Measurements from ENCODE around the gene TXNRD2.
A peak's percentile ranks its signal among the peaks of the same experiment; 100 is the strongest.

The TXNRD2 gene

GRCh38 chr22:19959587-19960490 lies 18.2 kb upstream of the TXNRD2 start:
- Histone ChIP-seq H3K4me3 (ENCODE audit: low read length) (no peak overlapping the region), H3K4me1 (ENCODE audit: insufficient read depth, low read length) (peaks cover 12% of the 10 kb centered on the region), H3K9me3 (ENCODE audit: low read length) (no peaks in the 10 kb centered on the region), H2AFZ (ENCODE audit: low read depth, low read length) (no peak overlapping the region), H3K36me3 (ENCODE audit: insufficient read depth, low read length) (no peaks in the 10 kb centered on the region), H3K27me3 (ENCODE audit: insufficient read depth, low read length) (no peaks in the 10 kb centered on the region)

GRCh38 chr22:19959043-19959586 lies 17.5 kb upstream of the TXNRD2 start:
- Histone ChIP-seq H2AFZ (ENCODE audit: low read depth, low read length) (no peak overlapping the region), H3K36me3 (ENCODE audit: insufficient read depth, low read length) (no peaks in the 10 kb centered on the region), H3K27me3 (ENCODE audit: insufficient read depth, low read length) (no peaks in the 10 kb centered on the region), H3K9me3 (ENCODE audit: low read length) (no peaks in the 10 kb centered on the region), H3K4me1 (ENCODE audit: insufficient read depth, low read length) (peaks cover 12% of the 10 kb centered on the region), H3K4me3 (ENCODE audit: low read length) (peak overlapping the region; percentile 11)

DNA sequence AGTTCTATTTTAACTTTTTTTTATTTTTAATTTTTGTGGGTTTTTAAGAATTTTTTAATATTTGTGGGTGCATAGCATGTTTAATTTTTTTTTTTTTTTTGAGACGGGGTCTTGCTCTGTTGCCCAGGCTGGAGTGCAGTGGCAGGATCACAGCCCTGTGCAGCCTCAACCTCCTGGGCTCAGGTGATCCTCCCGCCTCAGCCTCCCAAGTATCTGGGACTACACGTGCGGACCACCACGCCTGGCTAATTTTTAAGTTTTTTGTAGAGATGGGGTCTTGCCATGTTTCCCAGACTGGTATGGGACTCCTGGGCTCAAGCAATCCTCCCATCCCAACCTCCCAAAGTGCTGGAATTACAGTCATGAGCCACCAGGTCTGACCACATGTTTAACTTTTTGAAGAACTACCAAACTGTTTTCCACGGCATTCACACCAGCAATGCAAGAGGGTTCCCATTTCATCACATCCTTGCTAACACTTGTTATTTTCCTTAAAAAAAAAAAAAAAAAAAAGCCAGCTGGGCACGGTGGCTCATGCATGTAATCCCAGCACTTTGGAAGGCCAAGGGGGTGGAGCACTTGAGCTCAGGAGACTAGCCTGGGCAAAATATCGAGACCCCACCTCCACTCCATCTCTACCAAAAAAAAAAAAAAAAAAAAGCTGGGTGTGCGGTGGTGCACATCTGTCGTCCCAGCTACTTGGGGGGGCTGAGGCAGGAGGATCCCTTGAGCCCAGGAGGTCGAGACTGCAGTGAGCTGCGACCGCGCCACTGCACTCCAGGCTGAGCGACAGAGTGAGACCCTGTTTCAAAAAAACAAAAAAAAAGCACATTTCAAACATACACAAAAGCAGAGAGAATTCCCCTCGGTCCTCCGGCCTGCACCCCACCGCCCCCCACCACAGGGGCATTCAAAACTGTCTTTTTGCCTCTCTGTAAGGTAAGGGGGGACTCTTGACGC lies 16.7 kb upstream of the TXNRD2 start:
- no peak overlapping the region for H2AFZ ChIP-seq (ENCODE audit: low read depth, low read length)
- H3K27me3 ChIP-seq (ENCODE audit: insufficient read depth, low read length), result no peaks in the 10 kb centered on the region
- no peaks in the 10 kb centered on the region for H3K9me3 ChIP-seq (ENCODE audit: low read length)
- no peaks in the 10 kb centered on the region for H3K36me3 ChIP-seq (ENCODE audit: insufficient read depth, low read length)
- peaks cover 12% of the 10 kb centered on the region for H3K4me1 ChIP-seq (ENCODE audit: insufficient read depth, low read length)
- no peak overlapping the region for H3K4me3 ChIP-seq (ENCODE audit: low read length)

DNA sequence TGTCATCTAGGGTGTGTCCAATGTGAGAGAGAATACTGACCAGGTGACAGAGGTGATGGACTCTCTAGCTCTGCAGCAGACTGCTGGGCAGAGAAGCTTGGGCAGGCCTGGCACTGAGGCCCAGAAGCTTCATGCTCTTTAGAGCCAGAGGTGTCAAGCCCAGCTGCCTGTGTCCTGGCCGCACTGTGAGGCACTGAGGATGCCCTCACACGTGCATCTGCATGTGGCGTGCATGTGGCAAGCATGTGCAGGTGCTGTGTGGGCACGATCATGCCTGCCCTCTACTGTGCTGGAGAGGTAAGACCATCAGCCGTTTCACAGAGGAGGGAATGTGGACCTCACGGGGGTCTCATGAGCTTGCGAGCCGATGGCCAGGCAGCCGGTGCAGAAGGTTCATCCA lies 15.8 kb upstream of the TXNRD2 start:
- no peaks in the 10 kb centered on the region for H3K36me3 ChIP-seq (ENCODE audit: insufficient read depth, low read length)
- no peaks in the 10 kb centered on the region for H3K27me3 ChIP-seq (ENCODE audit: insufficient read depth, low read length)
- peaks cover 6% of the 10 kb centered on the region for H3K4me1 ChIP-seq (ENCODE audit: insufficient read depth, low read length)
- no peaks in the 10 kb centered on the region for H3K9me3 ChIP-seq (ENCODE audit: low read length)
- no peak overlapping the region for H3K4me3 ChIP-seq (ENCODE audit: low read length)
- no peak overlapping the region for H2AFZ ChIP-seq (ENCODE audit: low read depth, low read length)

DNA sequence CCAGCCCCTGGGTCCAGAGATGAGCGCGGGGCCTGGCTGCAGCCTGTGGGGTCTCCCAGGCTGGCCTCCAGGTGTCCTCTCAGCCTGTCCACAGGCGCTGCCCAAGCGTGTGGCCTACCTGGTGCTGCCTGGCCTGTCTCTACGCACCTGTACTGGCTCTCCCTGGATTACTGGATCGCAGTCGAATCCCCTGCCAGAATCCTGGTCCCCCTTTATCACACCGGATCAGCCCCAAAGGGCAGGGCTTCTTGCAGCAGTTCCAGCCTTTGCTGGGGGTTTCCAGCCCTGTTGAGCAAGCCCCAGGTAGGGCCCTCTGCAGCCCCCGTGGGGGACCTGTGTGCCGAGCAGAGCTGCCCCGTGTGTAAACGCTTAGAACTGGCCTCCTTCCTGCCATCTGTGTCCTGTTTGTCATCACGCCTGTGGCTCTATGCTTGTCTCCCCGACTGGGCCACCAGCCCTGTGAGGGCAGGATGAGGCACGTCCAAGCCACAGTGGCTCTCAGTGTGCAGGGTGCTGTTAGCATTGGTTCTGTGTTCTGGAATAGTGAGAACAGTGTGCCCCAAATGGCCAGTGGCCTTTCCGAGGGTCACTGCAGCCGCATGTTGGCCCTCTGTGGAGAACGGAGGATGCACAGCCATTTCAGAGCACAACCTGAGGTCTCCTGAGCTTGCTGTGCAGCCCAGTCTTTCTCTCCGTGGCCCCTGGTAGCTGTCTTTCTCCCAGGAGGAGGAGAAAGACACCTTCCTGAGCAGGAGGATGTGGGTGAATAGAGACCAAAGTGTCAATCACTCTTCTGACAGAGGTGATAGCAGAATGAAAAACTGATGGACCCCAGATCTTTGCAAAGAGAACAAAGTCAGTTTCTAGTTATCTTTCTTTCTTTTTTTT lies 13.9 kb upstream of the TXNRD2 start:
- H2AFZ ChIP-seq (ENCODE audit: low read depth, low read length), result no peak overlapping the region
- peaks cover 6% of the 10 kb centered on the region for H3K4me1 ChIP-seq (ENCODE audit: insufficient read depth, low read length)
- H3K27me3 ChIP-seq (ENCODE audit: insufficient read depth, low read length), result no peaks in the 10 kb centered on the region
- H3K4me3 ChIP-seq (ENCODE audit: low read length), result no peak overlapping the region
- H3K9me3 ChIP-seq (ENCODE audit: low read length), result no peaks in the 10 kb centered on the region
- no peaks in the 10 kb centered on the region for H3K36me3 ChIP-seq (ENCODE audit: insufficient read depth, low read length)

DNA sequence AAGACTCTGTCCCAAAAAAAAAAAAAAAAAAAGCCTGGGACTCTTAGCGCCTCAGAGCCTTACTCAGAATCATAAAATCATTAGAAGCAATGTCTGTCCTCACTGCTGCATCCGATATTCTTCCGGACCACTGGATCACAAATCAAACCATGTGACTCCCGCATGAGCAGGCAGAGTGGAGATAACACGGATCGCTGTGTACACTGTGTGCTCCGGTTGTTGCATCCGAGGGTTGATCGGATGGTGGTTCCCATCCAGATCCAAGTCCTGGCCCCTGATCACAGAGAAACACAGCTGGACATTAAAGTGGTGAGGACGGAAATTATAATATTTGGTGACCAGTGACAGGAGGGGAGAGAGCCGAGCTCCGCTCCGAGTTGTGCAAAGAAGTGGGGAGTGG lies 9.7 kb upstream of the TXNRD2 start:
- no peaks in the 10 kb centered on the region for H3K9me3 ChIP-seq (ENCODE audit: low read length)
- H3K4me3 ChIP-seq (ENCODE audit: low read length), result no peak overlapping the region
- peaks cover 7% of the 10 kb centered on the region for H3K4me1 ChIP-seq (ENCODE audit: insufficient read depth, low read length)
- H2AFZ ChIP-seq (ENCODE audit: low read depth, low read length), result no peak overlapping the region
- H3K27me3 ChIP-seq (ENCODE audit: insufficient read depth, low read length), result no peaks in the 10 kb centered on the region
- H3K36me3 ChIP-seq (ENCODE audit: insufficient read depth, low read length), result no peaks in the 10 kb centered on the region

DNA sequence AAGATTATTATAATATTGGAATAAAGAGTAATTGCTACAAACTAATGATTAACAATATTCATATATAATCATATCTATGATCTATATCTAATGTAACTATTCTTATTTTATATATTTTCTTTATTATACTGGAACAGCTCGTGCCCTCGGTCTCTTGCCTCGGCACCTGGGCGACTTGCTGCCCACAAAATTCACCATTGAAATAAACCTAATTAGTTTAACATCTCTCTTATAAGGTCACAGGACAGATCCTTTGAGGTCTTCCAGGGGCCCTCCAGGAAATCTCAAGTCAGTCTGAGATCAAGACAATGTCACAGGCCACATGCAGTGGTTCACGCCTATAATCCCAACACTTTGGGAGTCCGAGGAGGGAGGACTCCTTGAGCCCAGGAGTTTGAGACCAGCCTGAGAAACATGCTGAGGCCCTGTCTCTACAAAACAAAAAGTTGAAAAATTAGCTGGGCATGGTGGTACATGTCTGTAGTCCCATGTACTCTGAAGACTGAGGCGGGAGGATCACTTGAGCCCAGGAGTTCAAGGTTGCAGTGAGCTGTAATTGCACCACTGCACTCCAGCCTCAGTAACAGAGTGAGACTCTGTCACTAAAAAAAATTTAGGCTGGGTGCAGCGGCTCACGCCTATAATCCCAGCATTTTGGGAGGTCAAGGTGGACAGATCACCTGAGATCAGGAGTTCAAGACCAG lies 6.6 kb upstream of the TXNRD2 start:
- Histone ChIP-seq H3K4me3 (ENCODE audit: low read length) (no peak overlapping the region), H2AFZ (ENCODE audit: low read depth, low read length) (no peak overlapping the region), H3K27me3 (ENCODE audit: insufficient read depth, low read length) (no peaks in the 10 kb centered on the region), H3K4me1 (ENCODE audit: insufficient read depth, low read length) (peaks cover 12% of the 10 kb centered on the region), H3K9me3 (ENCODE audit: low read length) (no peaks in the 10 kb centered on the region), H3K36me3 (ENCODE audit: insufficient read depth, low read length) (no peaks in the 10 kb centered on the region)

GRCh38 chr22:19943082-19944026 lies 1.7 kb upstream of the TXNRD2 start:
- H3K36me3 ChIP-seq (ENCODE audit: insufficient read depth, low read length), result no peaks in the 10 kb centered on the region
- no peak overlapping the region for H3K4me3 ChIP-seq (ENCODE audit: low read length)
- H3K9me3 ChIP-seq (ENCODE audit: low read length), result peaks cover 3% of the 10 kb centered on the region
- H3K27me3 ChIP-seq (ENCODE audit: insufficient read depth, low read length), result no peaks in the 10 kb centered on the region
- H2AFZ ChIP-seq (ENCODE audit: low read depth, low read length), result peak overlapping the region; percentile 87
- peaks cover 23% of the 10 kb centered on the region for H3K4me1 ChIP-seq (ENCODE audit: insufficient read depth, low read length)

DNA sequence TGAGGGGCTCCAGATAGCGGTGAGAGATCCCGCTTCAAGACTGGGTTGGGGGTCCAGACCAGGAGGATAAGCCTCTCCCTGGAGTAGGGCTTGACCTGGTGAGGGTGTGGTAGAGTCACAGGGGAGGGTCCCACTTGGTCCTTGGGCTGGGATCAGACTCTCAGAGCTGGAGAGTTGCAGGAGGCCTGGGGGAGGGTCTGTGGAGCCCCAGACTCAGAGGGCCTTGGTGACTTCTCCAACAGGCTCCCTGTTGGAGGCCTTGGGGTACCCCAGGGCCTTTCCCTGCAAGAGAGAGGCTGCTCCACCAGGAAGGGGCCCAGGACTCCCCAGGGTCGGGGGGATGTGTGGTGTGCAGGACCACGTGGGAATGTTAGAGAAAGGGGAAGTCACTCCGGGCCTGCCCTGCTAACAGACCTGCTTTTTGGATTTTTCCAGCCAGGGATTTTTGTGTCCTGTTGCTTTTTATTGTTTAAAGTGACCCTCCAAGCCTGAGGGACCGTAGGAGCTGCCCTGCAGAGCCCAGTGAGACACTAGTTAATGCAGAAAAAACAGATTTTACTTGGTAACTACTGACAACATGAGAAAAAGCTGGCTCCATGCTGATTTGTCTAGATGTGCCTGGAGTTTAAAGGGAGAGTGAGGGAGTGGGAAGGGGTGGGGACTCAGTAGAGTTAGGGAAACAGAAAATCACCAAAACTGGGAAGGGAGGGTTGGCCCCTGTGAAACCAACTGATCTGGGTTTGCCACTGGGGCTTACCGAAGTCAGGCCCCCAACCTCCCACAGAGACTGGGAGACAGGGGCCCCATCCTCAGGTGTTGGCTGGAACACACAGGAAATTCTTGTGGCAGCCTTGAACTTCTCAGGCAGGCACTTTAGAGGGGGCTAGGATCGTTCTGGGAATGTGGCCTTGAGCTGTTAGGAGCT lies 801 bp upstream of the TXNRD2 start:
- Histone ChIP-seq H3K9me3 (ENCODE audit: low read length) (peaks cover 3% of the 10 kb centered on the region), H3K27me3 (ENCODE audit: insufficient read depth, low read length) (no peaks in the 10 kb centered on the region), H3K36me3 (ENCODE audit: insufficient read depth, low read length) (no peaks in the 10 kb centered on the region), H3K4me3 (ENCODE audit: low read length) (no peak overlapping the region), H3K4me1 (ENCODE audit: insufficient read depth, low read length) (peaks cover 21% of the 10 kb centered on the region), H2AFZ (ENCODE audit: low read depth, low read length) (peak overlapping the region; percentile 87)

GRCh38 chr22:19940536-19941364 lies 868 bp downstream of the TXNRD2 start:
- Histone ChIP-seq H2AFZ (ENCODE audit: low read depth, low read length) (no peak overlapping the region), H3K36me3 (ENCODE audit: insufficient read depth, low read length) (no peaks in the 10 kb centered on the region), H3K4me3 (ENCODE audit: low read length) (no peak overlapping the region), H3K4me1 (ENCODE audit: insufficient read depth, low read length) (peaks cover 19% of the 10 kb centered on the region), H3K27me3 (ENCODE audit: insufficient read depth, low read length) (no peaks in the 10 kb centered on the region), H3K9me3 (ENCODE audit: low read length) (peaks cover 6% of the 10 kb centered on the region)

All from neuron (in vitro differentiated cells).